HCT116 (cell line): ENCODE results near the gene PRIMA1. TPM values are rescaled to one million over a fixed set of nuclear protein-coding genes. Genes with fewer than 3 reads are reported as not detected.

Experiments used
- ATAC-seq: fragments of 200-7000 bp; cut with Tn5 transposase; 2 replicates; pipeline ENCODE4 v1.9.1; 2020; ENCODE audit warnings: mild to moderate bottlenecking, moderate library complexity
- BruUV-seq: library from RNA; stranded (reverse); fragments of 400-500 nt; replicated peaks from 2 replicates; lab custom pipeline; 2021; lab: Mats Ljungman, UMichigan
- CTCF ChIA-PET: fragments of 300-600 bp; sonication (Branson Sonifier 250); formaldehyde crosslinking; loops from one replicate; lab custom pipeline; 2021; ENCODE audit warnings: antibody characterized with exemption; lab: Charles Lee
- POLR2A ChIA-PET: fragments of 300-600, 350-600 bp; sonication (Branson Sonifier 250); formaldehyde crosslinking; loops from one replicate; lab custom pipeline; 2021; ENCODE audit warnings: antibody characterized with exemption; lab: Charles Lee
- RAD21 ChIA-PET, 2 experiments: fragments of 300-600 bp; sonication (Branson Sonifier 250); formaldehyde crosslinking; loops; one replicate each; lab custom pipeline; 2023; ENCODE audit warnings: low total read pairs in 2 of 2; ENCODE audit not compliant: uncharacterized antibody in 2 of 2, unreplicated experiment in 2 of 2, low non-redundant PET in 1 of 2; lab: Charles Lee
- DNase-seq: peaks from one replicate; pipeline ENCODE4 v3.0.0-alpha.2; 2010; ENCODE audit warnings: low read depth, low spot score
- H2AFZ ChIP-seq: fragments of 200-600 bp; shearing (Covaris generic), sonication (generic); 2 replicates; pipeline ENCODE4 v1.6.1; 2017; ENCODE audit warnings: low read depth, mixed run types, mixed read lengths, antibody characterized with exemption, low read length; ENCODE audit not compliant: poor library complexity, severe bottlenecking
- H3K27ac ChIP-seq: 2 replicates; pipeline ENCODE4 v1.5.1; 2012; ENCODE audit warnings: low read depth, low read length
- H3K27me3 ChIP-seq: fragments of 200-600 bp; sonication (generic); 2 replicates; pipeline ENCODE4 v1.6.1; 2016; ENCODE audit warnings: mixed run types, low read length, mixed read lengths; ENCODE audit not compliant: insufficient read depth
- H3K36me3 ChIP-seq, 2 experiments: fragments of 200-500 bp in 1 of 2; fragments of 200-600 bp in 1 of 2; sonication (Bioruptor generic) in 1 of 2; sonication (generic) in 1 of 2; 2 replicates each; pipeline versions ENCODE4 v1.5.1 to v1.6.1; 2014 to 2016; ENCODE audit warnings: low read length in 2 of 2, inconsistent platforms in 1 of 2, mixed read lengths in 1 of 2, mixed run types in 1 of 2; ENCODE audit not compliant: insufficient read depth in 2 of 2, control insufficient read depth in 1 of 2
- H3K4me1 ChIP-seq, 2 experiments: fragments of 200-600 bp in 1 of 2; sonication (generic) in 1 of 2; 2 replicates each; pipeline versions ENCODE4 v1.5.1 to v1.6.1; 2012 to 2017; ENCODE audit warnings: low read length in 2 of 2, inconsistent platforms in 1 of 2, mild to moderate bottlenecking in 1 of 2, mixed read lengths in 1 of 2, mixed run types in 1 of 2, moderate library complexity in 1 of 2; ENCODE audit not compliant: insufficient read depth in 2 of 2, control insufficient read depth in 1 of 2
- H3K4me2 ChIP-seq: fragments of 200-600 bp; sonication (generic); 2 replicates; pipeline ENCODE4 v1.6.1; 2017; ENCODE audit warnings: mixed run types, low read length, mixed read lengths
- H3K4me3 ChIP-seq, 2 experiments: fragments of 200-600 bp in 1 of 2; sonication (generic) in 1 of 2; replicated peaks in 1 of 2; 2 replicates each; pipeline ENCODE4 v1.5.1; 2011 to 2016; ENCODE audit warnings: low read length in 2 of 2, control low read depth in 1 of 2, low read depth in 1 of 2, mild to moderate bottlenecking in 1 of 2, mixed read lengths in 1 of 2, mixed run types in 1 of 2
- H3K79me2 ChIP-seq: fragments of 200-600 bp; sonication (generic); 2 replicates; pipeline ENCODE4 v1.6.1; 2017; ENCODE audit warnings: mild to moderate bottlenecking, mixed run types, low read length, moderate library complexity, mixed read lengths; ENCODE audit not compliant: insufficient read depth
- H3K9ac ChIP-seq: fragments of 200-600 bp; sonication (generic); 2 replicates; pipeline ENCODE4 v1.6.1; 2016; ENCODE audit warnings: low read length, mixed read lengths
- H3K9me2 ChIP-seq: fragments of 200-600 bp; sonication (generic), shearing (Covaris generic); 2 replicates; pipeline ENCODE4 v1.6.1; 2017; ENCODE audit warnings: mixed run types, mild to moderate bottlenecking, moderate library complexity; ENCODE audit not compliant: insufficient read depth
- H3K9me3 ChIP-seq, 2 experiments: fragments of 200-500 bp in 1 of 2; fragments of 200-600 bp in 1 of 2; sonication (Bioruptor generic) in 1 of 2; sonication (generic) in 1 of 2; 2 replicates each; pipeline ENCODE4 v1.6.1; 2014 to 2017; ENCODE audit warnings: low read length in 2 of 2, mixed read lengths in 2 of 2, inconsistent platforms in 1 of 2, low read depth in 1 of 2, mild to moderate bottlenecking in 1 of 2, mixed run types in 1 of 2, moderate library complexity in 1 of 2; ENCODE audit not compliant: control insufficient read depth in 1 of 2, insufficient read depth in 1 of 2
- H4K20me1 ChIP-seq: fragments of 200-600 bp; sonication (generic), shearing (Covaris generic); 2 replicates; pipeline ENCODE4 v1.6.1; 2017; ENCODE audit warnings: mixed run types, mild to moderate bottlenecking, moderate library complexity; ENCODE audit not compliant: insufficient read depth
- ATF3 ChIP-seq: IDR thresholded peaks from 2 replicates; pipeline ENCODE4 v1.6.1; 2012
- CBX3 ChIP-seq: IDR thresholded peaks from 2 replicates; pipeline ENCODE4 v1.6.1; 2012; ENCODE audit warnings: low read depth
- CEBPB ChIP-seq: IDR thresholded peaks from 2 replicates; pipeline ENCODE4 v1.6.1; 2012; ENCODE audit warnings: low read depth
- EGR1 ChIP-seq: IDR thresholded peaks from 2 replicates; pipeline ENCODE4 v1.6.1; 2012; ENCODE audit warnings: low read depth
- ELF1 ChIP-seq: IDR thresholded peaks from 2 replicates; pipeline ENCODE4 v1.6.1; 2012; ENCODE audit warnings: low read depth, borderline replicate concordance
- EZH2 ChIP-seq: fragments of 200-600 bp; sonication (generic); IDR thresholded peaks from 2 replicates; pipeline ENCODE4 v1.6.1; 2017; ENCODE audit warnings: antibody characterized with exemption, mixed run types
- EZH2phosphoT487 ChIP-seq: fragments of 200-600 bp; IDR thresholded peaks from 2 replicates; pipeline ENCODE4 v1.6.1; 2018; ENCODE audit warnings: antibody characterized with exemption, borderline replicate concordance
- JUND ChIP-seq: IDR thresholded peaks from 2 replicates; pipeline ENCODE4 v1.6.1; 2012
- MAX ChIP-seq: IDR thresholded peaks from 2 replicates; pipeline ENCODE4 v1.6.1; 2012
- POLR2AphosphoS5 ChIP-seq: IDR thresholded peaks from 2 replicates; pipeline ENCODE4 v1.6.1; 2011; ENCODE audit warnings: mild to moderate bottlenecking, low read depth, low read length, moderate library complexity
- RAD21 ChIP-seq: IDR thresholded peaks from 2 replicates; pipeline ENCODE4 v1.6.1; 2012; ENCODE audit warnings: low read depth, mild to moderate bottlenecking
- SIN3A ChIP-seq: IDR thresholded peaks from 2 replicates; pipeline ENCODE4 v1.6.1; 2012; ENCODE audit warnings: low read depth
- SP1 ChIP-seq: IDR thresholded peaks from 2 replicates; pipeline ENCODE4 v1.6.1; 2012; ENCODE audit warnings: low read depth
- SRF ChIP-seq: IDR thresholded peaks from 2 replicates; pipeline ENCODE4 v1.6.1; 2012; ENCODE audit warnings: low read depth
- TCF7L2 ChIP-seq: IDR thresholded peaks from 2 replicates; pipeline ENCODE4 v1.7.0; 2011; ENCODE audit warnings: borderline replicate concordance, inconsistent platforms; ENCODE audit not compliant: insufficient read depth, insufficient read length; ENCODE audit errors: extremely low read depth
- ZFX ChIP-seq: fragments of 450-650 bp; IDR thresholded peaks from 2 replicates; pipeline ENCODE4 v1.6.1; 2017
- intact Hi-C: fragments of 100-400 bp; cut with micrococcal nuclease; formaldehyde crosslinking; loops from 2 replicates; pipeline ENCODE4 v1.10.0; 2022
- total RNA-seq: library from RNA; stranded (reverse); gene quantifications from one replicate; pipeline ENCODE4 v1.2.1, GENCODE V29; 2021; ENCODE audit not compliant: unreplicated experiment
- TF ChIP-seq, protein P1 (sequence below), 3 experiments: fragments of 200-600 bp in 1 of 3; sonication (generic) in 1 of 3; IDR thresholded peaks in 2 of 3; conservative IDR thresholded peaks in 1 of 3; 2 replicates each; pipeline ENCODE4 v1.5.1; 2012 to 2017; ENCODE audit warnings: low read depth in 2 of 3, low read length in 2 of 3, antibody characterized with exemption in 1 of 3, borderline replicate concordance in 1 of 3, control low read depth in 1 of 3, mild to moderate bottlenecking in 1 of 3, mixed read lengths in 1 of 3, mixed run types in 1 of 3, moderate library complexity in 1 of 3; ENCODE audit not compliant: insufficient read depth in 1 of 3
- TF ChIP-seq, protein P2 (sequence below): IDR thresholded peaks from 2 replicates; pipeline ENCODE4 v1.6.1; 2011; ENCODE audit warnings: mild to moderate bottlenecking, low read length, moderate library complexity; ENCODE audit not compliant: insufficient replicate concordance; ENCODE audit errors: extremely low read depth
- TF ChIP-seq, protein P3 (sequence below): IDR thresholded peaks from 2 replicates; pipeline ENCODE4 v1.6.1; 2012; ENCODE audit warnings: low read depth

The PRIMA1 gene
- total RNA-seq, 1 experiment from 2014 or later, result 1.5 TPM

GRCh38 chr14:93727039-93727740 is 61.1 kb downstream of the PRIMA1 start:
- POLR2A ChIA-PET, result no interaction called here

More at GRCh38 chr14:93727039-93727740, 61.1 kb downstream of the PRIMA1 start:
- no peak overlapping the region for H3K4me3 ChIP-seq
- no peak for ATAC-seq
- H2AFZ ChIP-seq, result no peak overlapping the region
- no peak overlapping the region for H3K9ac ChIP-seq
- no peaks in the 10 kb centered on the region for H3K9me2 ChIP-seq
- no peak overlapping the region for H3K4me2 ChIP-seq
- ChIA-PET CTCF (no interaction called here), RAD21 (no interaction called here)
- no peak for DNase-seq
- H3K27me3 ChIP-seq, result no peaks in the 10 kb centered on the region
- intact Hi-C loops, result no loop called here
- no TSS peak for BruUV-seq
- no peaks in the 10 kb centered on the region for H3K9me3 ChIP-seq
- H4K20me1 ChIP-seq, result no peaks in the 10 kb centered on the region
- TF ChIP-seq EZH2, result no peak
- TF ChIP-seq ATF3, result no peak
- no peak for TF ChIP-seq TCF7L2
- TF ChIP-seq, protein P1, sequence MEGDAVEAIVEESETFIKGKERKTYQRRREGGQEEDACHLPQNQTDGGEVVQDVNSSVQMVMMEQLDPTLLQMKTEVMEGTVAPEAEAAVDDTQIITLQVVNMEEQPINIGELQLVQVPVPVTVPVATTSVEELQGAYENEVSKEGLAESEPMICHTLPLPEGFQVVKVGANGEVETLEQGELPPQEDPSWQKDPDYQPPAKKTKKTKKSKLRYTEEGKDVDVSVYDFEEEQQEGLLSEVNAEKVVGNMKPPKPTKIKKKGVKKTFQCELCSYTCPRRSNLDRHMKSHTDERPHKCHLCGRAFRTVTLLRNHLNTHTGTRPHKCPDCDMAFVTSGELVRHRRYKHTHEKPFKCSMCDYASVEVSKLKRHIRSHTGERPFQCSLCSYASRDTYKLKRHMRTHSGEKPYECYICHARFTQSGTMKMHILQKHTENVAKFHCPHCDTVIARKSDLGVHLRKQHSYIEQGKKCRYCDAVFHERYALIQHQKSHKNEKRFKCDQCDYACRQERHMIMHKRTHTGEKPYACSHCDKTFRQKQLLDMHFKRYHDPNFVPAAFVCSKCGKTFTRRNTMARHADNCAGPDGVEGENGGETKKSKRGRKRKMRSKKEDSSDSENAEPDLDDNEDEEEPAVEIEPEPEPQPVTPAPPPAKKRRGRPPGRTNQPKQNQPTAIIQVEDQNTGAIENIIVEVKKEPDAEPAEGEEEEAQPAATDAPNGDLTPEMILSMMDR (IDR thresholded peaks at IDR 0.05 in 2 of 3, conservative IDR thresholded peaks at IDR 0.05 in 1 of 3; ENCODE audit: borderline replicate concordance in 1 of 3, insufficient read depth in 1 of 3, low read depth in 2 of 3, low read length in 2 of 3), result no peak
- TF ChIP-seq CBX3, result no peak
- TF ChIP-seq, protein P2, sequence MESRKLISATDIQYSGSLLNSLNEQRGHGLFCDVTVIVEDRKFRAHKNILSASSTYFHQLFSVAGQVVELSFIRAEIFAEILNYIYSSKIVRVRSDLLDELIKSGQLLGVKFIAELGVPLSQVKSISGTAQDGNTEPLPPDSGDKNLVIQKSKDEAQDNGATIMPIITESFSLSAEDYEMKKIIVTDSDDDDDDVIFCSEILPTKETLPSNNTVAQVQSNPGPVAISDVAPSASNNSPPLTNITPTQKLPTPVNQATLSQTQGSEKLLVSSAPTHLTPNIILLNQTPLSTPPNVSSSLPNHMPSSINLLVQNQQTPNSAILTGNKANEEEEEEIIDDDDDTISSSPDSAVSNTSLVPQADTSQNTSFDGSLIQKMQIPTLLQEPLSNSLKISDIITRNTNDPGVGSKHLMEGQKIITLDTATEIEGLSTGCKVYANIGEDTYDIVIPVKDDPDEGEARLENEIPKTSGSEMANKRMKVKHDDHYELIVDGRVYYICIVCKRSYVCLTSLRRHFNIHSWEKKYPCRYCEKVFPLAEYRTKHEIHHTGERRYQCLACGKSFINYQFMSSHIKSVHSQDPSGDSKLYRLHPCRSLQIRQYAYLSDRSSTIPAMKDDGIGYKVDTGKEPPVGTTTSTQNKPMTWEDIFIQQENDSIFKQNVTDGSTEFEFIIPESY, result no peak
- no peak for TF ChIP-seq CEBPB
- no peak for TF ChIP-seq EGR1
- TF ChIP-seq, protein P3, sequence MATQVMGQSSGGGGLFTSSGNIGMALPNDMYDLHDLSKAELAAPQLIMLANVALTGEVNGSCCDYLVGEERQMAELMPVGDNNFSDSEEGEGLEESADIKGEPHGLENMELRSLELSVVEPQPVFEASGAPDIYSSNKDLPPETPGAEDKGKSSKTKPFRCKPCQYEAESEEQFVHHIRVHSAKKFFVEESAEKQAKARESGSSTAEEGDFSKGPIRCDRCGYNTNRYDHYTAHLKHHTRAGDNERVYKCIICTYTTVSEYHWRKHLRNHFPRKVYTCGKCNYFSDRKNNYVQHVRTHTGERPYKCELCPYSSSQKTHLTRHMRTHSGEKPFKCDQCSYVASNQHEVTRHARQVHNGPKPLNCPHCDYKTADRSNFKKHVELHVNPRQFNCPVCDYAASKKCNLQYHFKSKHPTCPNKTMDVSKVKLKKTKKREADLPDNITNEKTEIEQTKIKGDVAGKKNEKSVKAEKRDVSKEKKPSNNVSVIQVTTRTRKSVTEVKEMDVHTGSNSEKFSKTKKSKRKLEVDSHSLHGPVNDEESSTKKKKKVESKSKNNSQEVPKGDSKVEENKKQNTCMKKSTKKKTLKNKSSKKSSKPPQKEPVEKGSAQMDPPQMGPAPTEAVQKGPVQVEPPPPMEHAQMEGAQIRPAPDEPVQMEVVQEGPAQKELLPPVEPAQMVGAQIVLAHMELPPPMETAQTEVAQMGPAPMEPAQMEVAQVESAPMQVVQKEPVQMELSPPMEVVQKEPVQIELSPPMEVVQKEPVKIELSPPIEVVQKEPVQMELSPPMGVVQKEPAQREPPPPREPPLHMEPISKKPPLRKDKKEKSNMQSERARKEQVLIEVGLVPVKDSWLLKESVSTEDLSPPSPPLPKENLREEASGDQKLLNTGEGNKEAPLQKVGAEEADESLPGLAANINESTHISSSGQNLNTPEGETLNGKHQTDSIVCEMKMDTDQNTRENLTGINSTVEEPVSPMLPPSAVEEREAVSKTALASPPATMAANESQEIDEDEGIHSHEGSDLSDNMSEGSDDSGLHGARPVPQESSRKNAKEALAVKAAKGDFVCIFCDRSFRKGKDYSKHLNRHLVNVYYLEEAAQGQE, result no peak
- TF ChIP-seq SRF, result no peak
- no peak for TF ChIP-seq EZH2phosphoT487
- no peak for TF ChIP-seq ZFX
- TF ChIP-seq JUND, result no peak
- TF ChIP-seq ELF1, result no peak
- TF ChIP-seq MAX, result no peak
- no peak for TF ChIP-seq SIN3A
- TF ChIP-seq POLR2AphosphoS5, result no peak
- TF ChIP-seq SP1, result no peak
- no peak for TF ChIP-seq RAD21
- no peak overlapping the region for H3K27ac ChIP-seq
- H3K36me3 ChIP-seq, result no peaks in the 10 kb centered on the region
- H3K4me1 ChIP-seq, result peaks cover 4 to 17% of the 10 kb centered on the region in 2 experiments
- no peaks in the 10 kb centered on the region for H3K79me2 ChIP-seq
